ENCODE measurements around the gene PGGT1B.
A peak's percentile ranks its signal among the peaks of the same experiment; 100 is the strongest.
"Not testable (repeated sequence)": the region's sequence is repeated elsewhere in the genome, so short reads cannot be mapped to it uniquely, and the experiment has no call there.

The PGGT1B gene

DNA sequence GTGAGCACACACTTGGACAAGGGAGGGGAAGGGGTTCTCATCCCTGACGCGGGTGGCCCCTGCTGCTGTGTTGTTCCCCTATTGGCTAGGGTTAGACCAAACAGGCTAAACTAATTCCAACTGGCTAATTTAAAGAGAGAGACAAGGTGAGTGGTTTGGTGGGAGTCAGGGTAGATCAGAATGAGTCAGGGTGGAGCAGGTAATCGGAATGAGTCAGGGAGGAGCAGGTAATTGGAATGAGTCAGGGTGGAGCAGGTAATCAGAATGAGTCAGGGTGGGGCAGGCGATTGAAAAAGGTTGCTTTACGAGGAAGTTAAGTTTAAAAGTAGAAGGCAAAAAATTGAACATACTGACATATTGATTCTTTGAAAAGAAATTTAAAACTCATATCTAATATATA is 13.3 kb downstream of the PGGT1B start:
- not testable (repeated sequence) for DNase-seq

GRCh38 chr5:115246361-115246991 is 16.2 kb downstream of the PGGT1B start:
- DNase-seq = no peak

GRCh38 chr5:115243412-115243811 is 19.3 kb downstream of the PGGT1B start:
- no peak for DNase-seq

DNA sequence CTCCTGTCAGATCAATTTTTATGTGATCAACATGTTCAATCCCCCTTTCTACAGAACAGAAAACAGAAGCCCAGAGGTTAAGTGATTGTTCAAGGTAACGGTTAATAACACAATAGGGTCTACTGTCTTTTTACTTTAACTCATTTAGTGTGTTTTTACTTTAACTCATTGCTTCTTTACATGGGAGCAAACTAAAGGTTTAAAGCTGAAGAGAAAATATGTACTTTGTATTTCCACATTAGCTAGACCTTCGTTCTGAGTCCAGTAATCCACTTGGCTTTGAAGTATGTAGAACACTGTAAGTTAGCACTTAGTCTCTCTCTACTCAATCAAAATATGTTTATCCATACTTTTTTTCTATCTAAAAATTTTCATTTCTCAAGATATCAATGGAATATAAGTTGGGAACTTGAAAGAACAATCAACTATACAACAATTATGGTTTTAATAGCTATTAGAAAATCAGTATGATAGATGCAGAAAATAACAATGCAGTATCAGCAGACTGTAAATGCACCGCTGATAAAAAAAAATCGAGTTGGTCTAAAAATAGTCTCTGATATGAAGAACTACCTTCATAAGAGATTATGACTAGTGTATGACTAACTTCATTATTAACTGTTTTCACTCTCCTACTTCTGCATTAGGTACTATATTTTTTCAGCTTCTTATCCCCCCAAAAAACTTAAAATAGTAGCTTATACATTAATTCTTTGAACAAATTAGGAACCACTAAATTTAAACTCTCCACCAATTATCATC is 20.6 kb downstream of the PGGT1B start:
- no peak for DNase-seq

DNA sequence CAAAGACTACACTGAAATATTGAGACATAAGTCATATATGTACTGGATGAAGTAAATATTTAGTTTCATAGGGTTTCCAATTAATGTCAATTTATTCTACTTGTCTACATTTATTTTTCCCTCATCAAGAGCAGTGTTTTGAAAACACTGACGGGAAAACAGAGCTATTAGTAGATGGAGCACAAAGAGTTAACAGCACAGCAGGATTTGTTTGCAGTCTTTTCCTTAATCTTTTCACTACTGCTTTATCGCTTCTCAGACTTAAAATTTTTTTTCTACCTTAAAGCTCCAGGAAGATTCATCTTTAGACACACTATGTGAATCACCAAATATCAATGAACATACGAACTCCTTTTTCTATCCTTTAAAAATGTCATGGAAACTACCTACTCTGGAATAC is 25.6 kb downstream of the PGGT1B start:
- DNase-seq = no peak

DNA sequence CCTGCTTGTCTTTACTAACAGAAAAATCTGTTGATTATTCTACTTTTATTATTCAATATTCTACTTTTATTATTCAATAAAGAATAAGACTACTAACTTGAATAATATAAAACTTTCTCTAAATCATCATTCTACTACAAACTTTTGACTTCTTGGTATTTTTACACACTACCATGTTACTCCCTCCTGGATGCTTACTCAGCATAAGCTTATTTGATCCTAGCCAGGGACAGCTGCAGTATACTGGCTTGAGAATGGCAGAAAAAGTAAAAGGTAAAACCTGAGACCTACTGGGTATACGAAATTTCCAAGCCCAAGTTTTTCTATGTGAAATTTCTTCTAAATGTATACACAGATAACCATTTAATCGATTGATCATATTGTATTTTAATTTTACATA is 26.1 kb downstream of the PGGT1B start:
- no peak for DNase-seq

- no peak for DNase-seq
Observed at GRCh38 chr5:115231598-115231997, 31.1 kb downstream of the PGGT1B start.

DNA sequence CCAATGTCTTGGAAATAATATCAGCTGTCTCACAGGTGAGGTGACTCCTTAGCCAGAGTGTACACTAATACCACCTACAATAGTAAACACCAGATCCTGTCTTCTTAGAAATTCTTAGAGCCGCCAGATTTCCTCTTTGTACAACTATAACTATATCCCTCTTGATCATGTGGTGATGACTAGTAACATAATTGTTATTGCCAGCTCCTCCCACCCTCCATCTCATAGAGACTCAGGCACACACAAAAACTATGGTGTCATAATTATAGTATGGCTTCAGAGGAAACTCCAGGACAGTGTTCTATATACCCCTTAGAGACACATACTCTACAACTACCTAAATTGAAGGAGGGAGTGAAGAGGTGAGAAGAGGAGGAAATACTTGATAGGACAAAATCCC is 33.1 kb downstream of the PGGT1B start:
- DNase-seq = no peak

- no peak for DNase-seq
Observed at GRCh38 chr5:115227281-115227680, 35.4 kb downstream of the PGGT1B start.

DNA sequence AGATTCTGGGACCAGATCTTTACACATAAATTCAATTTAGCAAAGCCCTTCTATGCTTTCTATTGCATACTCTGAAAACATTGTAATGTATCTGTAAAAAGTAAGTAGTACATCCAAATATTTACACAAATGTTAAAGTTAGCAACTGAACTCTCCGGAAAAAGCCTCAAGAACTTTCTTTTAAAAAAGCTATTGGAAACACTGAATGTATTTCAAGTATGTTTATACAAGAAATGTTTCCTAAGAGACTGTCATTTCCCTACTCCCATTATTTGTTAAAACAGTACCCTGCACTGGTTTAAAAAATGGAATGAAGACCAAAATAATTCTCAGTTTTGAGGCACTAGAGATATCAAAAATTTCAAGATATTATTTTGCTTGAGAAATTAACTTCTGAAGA is 48.1 kb downstream of the PGGT1B start:
- no peak for DNase-seq

DNA sequence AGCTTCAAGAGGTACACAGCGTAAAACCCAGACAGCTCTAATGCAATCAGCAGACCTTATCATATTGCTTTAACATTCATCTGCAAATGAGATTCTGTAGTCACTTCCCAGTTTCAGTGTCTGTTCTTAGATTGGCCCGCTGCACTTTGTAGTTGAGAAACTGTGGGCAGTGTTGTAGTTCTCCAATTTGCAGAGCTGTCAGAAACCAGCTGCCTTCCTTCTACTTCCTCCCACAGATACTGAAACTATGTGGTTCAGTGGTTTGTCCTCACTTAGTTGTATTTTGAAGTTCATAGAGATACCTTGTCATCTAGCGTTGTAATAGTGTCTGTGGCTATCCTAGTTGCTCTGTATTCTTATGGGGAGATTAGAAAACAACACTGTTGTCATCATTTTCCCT is 53.4 kb downstream of the PGGT1B start:
- DNase-seq = peak; percentile 27 to 34

DNA sequence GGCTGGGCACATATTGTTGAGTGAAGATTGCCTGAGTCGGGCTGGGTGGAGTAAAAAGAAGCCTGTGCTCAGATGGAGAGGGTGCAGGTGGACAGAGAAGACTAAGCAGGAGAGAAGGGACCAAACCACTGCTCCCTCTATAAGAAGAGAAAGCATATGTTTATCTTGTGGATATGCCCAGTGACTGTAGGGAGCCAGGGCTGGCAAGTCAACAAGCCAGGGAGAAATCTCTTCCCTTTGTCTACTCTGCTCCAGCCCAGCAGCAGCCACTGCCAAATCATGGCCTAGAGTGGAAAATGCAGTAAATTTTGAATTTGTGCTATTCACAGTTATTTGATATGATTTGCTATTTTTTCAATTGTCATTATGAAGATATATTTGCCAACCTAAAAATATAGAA is 59.7 kb downstream of the PGGT1B start:
- no peak for DNase-seq

DNA sequence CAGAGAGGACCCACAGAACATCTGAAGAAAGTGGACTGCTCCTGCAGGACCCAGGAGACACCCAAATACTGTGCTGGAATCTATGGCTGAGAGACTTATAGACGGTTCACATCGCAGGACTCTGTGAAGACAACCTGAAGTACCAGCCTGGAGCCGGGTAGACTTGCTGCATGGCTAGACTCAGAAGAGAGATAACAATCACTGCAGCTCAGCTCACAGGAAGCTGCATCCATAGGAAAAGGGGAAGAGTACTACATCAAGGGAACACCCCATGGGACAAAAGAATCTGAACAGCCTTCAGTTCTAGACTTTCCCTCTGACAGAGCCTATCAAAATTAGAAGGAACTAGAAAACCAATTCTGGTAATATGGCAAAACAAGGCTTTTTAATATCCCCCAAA is 66.5 kb downstream of the PGGT1B start:
- no peak for DNase-seq

DNA sequence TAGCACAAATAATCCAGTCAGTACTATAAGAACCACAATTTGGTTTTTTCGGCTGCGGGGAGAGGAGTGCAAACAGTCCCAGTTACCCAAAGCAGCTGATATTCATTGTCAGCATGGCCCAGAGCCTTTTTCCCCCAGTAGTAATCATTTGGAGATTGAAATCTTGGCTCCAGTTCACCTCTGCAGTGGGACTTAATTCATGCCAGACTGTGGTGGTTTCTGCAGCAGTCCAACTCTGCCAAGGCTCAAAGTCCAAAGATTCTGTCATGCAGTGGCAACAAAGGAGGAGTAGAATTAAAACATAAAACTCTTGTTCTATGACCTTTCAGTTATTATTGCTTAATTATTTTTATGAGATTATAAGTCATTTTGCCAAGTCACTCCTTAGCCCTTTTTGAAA is 68.0 kb downstream of the PGGT1B start:
- no peak for DNase-seq

DNA sequence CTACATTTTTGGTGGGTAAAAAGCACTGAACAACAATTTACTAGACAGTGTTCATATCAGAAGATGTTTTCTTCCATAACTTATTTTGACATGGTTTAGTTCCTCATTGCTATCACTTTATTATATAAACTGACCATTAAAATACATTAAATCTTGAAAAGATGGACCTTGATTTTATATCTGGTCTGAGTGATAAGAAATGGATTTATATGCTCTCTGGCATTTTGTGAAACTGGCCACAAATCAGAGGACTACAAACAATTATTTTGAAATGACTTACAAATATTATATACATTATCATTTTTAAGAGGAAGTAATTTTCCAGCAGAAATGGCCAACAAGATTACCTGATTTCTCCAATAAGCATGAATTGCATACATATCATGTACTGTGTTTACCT is 69.4 kb downstream of the PGGT1B start:
- DNase-seq = no peak

DNA sequence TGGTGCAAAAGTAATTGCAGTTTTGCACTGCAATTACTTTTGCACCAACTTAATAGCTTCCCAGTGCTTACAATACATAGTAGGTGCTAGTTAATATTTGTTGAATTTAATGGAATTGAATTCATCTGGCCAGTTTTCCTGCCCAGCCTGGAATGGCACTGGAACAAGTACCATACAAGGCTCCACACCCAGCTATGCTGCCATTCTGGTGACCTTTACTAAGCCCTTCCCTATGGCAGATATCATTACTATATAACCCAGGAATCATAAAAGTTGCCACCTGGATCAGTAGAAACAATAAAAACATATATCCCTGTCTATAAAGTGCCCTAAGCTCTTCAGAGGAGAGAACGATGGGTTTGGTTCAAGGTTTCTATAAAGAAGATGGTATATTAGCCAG is 70.6 kb downstream of the PGGT1B start:
- no peak for DNase-seq

DNA sequence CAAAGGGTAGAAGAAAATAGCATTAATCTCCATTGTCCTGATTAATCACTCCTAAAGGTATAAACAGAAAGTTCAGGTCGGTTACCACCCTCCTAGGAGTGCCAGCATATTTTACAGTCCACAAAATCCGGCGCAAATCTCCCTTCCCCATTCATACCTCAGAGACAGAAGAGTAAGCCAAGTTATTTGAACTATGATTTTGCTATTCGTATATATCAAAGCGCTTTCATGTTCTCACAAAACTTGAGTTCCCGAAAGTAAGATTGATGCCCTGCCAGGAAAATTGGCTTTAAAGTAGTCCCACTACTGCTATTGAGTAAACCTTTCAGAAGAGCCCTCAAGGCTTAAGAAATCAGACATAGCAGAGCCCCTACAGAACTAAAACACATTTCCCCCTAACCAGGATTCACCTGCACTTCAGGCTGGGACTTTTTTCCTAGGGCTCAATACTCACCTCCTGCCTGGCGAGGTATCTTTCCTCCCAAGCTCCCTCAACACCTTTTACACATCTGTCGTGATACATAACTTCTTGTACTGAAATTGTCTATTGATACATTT is 71.1 kb downstream of the PGGT1B start:
- DNase-seq = no peak

DNA sequence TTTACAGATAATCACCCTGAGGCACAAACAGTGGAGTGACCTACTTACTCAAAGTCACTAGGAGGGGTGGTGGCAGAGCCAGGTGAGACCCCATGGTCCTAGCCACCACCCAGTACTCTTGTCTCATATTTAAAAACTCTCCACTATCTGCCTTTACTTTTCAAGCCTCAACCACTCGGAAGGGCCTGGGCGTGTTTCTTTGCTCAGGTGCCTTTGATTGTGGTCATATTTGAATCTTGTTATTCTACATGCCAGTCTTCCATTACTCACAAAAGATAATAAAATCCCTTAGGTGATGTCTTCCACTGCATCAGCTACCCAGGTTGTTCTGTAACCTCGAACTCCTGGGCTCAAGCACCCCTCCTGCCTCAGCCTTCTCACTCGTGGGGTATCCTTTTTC is 72.3 kb downstream of the PGGT1B start:
- no peak for DNase-seq

- no peak for DNase-seq
Observed at GRCh38 chr5:115189866-115190265, 72.8 kb downstream of the PGGT1B start.

GRCh38 chr5:115186794-115187193 is 75.9 kb downstream of the PGGT1B start:
- no peak for DNase-seq

DNA sequence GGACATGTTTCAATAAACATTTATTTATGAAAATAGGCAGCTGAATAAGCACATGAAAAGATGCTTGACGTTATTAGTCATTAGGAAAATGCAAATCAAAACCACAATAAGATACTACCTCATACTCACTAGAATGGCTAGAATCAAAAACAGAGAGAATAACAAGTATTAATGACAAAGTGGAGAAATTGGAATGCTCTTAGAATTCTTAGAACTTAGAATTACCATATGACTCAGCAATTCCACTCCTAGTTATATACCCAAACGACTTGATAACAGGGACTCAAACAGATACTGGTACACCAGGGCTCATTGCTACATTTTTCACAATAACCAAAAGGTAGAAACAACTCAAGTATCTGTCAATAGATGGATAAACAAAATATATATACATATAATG is 77.9 kb downstream of the PGGT1B start:
- DNase-seq = no peak

GRCh38 chr5:115181757-115182156 is 80.9 kb downstream of the PGGT1B start:
- no peak for DNase-seq

DNA sequence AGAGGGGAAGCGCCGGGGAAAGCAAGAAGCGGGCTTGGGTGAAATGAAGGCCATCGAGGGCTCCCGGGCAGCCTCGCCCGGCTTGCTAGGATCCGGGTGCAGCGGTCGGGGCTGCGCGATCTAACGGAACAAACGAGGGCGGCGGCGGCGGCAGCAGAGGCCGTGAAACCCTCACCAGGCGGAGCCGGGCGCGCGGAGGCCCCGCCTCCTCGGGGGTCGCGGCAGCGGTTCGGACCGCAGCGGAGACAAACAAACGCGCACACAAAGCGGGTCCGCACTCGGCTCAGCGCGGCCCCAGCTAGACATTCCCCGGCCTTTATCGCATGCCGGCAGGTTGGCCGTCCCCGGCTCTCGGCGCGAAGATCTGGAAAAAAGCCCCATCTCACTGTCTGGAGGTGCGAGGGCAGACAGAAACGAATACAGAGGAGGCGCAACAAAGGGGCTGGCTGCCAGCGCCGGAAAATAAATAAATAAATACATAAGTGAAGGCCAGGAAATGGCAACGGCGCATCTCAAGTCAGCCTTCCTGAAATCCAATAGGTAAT is 82.4 kb downstream of the PGGT1B start:
- DNase-seq = no peak

Measured in stimulated activated CD4-positive, alpha-beta T cell treated with anti-CD3 and anti-CD28 coated beads, Interleukin-2, amount 100 ng/mL, for 48 hours (primary cell).